Measurements from ENCODE around the gene LRMDA. TPM values are rescaled to one million over a fixed set of nuclear protein-coding genes. Genes with fewer than 3 reads are reported as not detected.
A peak's percentile ranks its signal among the peaks of the same experiment; 100 is the strongest.

The LRMDA gene
- total RNA-seq, 1 experiment from 2014 or later, result not detected

DNA sequence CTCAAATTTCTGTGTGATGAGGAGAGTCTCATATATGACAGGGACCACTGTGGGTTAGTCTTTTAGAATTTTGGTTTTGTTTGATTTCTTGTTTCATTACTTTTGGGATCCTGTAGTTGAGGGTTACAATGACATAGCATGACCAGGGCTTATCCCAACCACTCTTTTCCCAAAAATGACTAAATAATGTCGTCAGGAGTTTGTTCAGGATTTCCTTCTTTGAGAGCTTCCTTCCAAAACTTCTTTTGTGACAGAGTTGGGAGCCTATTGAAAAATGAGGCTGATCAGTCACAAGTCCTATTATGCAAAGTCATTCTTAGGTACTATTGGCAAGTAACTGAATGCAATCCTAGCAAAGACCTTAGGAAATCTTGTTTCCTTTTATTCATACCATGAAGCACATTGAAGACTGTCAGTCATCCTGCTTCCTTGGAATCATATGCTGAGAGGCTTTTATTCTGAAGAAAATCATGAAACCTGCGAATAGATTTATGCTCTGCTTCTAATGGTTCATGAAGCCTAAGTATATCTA, 498.3 kb downstream of the LRMDA start:
- Histone ChIP-seq H3K79me2 (ENCODE audit: low read length) (no peaks in the 10 kb centered on the region), H3K4me2 (ENCODE audit: low read depth, low read length, poor library complexity, severe bottlenecking) (no peak overlapping the region), H3K4me1 (ENCODE audit: low read length) (peaks cover 5% of the 10 kb centered on the region), H4K20me1 (ENCODE audit: insufficient read depth, low read depth, low read length) (no peaks in the 10 kb centered on the region), H3K9ac (ENCODE audit: low read length) (no peak overlapping the region), H3K27ac (ENCODE audit: low read length) (no peak overlapping the region), H3K9me2 (replicated peaks; ENCODE audit: insufficient read depth, low read length) (no peaks in the 10 kb centered on the region), H2AFZ (ENCODE audit: low read length) (no peak overlapping the region), H3K36me3 (ENCODE audit: insufficient read depth, low read length) (no peaks in the 10 kb centered on the region), H3K27me3 (ENCODE audit: low read length) (no peaks in the 10 kb centered on the region), H3K4me3 (ENCODE audit: low read length) (no peak overlapping the region), H3K9me3 (ENCODE audit: low read length) (no peaks in the 10 kb centered on the region)
- no peak for DNase-seq

DNA sequence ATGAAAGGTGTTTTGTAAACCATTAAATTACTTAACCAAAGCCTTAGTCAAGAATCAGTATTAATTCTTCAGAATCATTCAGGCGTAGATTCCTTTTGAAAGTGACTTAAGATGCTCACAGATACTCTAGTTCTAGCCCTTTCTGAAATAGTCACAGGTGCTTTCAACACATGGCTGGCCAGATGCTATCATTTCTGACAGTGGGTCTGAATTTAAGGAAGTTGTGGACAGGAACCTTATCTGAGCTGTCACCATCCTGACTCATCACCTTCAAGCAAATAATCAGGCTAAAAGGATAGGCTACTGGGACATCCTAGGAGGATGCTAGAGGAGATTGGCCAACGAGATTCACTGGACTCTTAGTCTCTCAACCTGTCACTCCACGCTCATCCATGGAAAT, 501.5 kb downstream of the LRMDA start:
- H3K36me3 ChIP-seq (ENCODE audit: insufficient read depth, low read length), result no peaks in the 10 kb centered on the region
- H3K4me2 ChIP-seq (ENCODE audit: low read depth, low read length, poor library complexity, severe bottlenecking), result no peak overlapping the region
- H3K9me3 ChIP-seq (ENCODE audit: low read length), result no peaks in the 10 kb centered on the region
- H3K27ac ChIP-seq (ENCODE audit: low read length), result no peak overlapping the region
- H3K4me1 ChIP-seq (ENCODE audit: low read length), result peaks cover 5% of the 10 kb centered on the region
- H3K4me3 ChIP-seq (ENCODE audit: low read length), result no peak overlapping the region
- H4K20me1 ChIP-seq (ENCODE audit: insufficient read depth, low read depth, low read length), result no peaks in the 10 kb centered on the region
- peak; percentile 44 for DNase-seq
- no peaks in the 10 kb centered on the region for H3K9me2 ChIP-seq (replicated peaks; ENCODE audit: insufficient read depth, low read length)
- no peaks in the 10 kb centered on the region for H3K79me2 ChIP-seq (ENCODE audit: low read length)
- H2AFZ ChIP-seq (ENCODE audit: low read length), result no peak overlapping the region
- H3K9ac ChIP-seq (ENCODE audit: low read length), result no peak overlapping the region
- H3K27me3 ChIP-seq (ENCODE audit: low read length), result no peaks in the 10 kb centered on the region

DNA sequence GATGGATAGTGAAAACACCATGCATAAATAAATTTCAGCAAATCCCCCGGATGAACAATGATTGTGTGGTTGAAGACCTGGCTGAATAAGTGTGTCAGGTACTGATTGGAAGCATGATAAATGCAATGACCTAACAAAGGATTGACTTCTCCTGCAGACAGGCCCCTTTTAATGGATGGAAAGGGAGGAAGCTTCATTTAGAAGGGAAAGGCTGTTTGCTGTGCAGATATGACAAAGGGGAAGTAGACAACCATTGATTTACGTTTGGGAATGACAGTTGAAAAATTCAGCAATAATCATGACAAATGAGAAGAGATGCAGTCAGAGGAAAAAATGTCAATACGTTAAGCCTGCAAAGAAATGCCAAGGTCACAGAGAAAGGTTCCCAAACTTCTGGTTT, 503.8 kb downstream of the LRMDA start:
- H3K9ac ChIP-seq (ENCODE audit: low read length), result no peak overlapping the region
- no peaks in the 10 kb centered on the region for H4K20me1 ChIP-seq (ENCODE audit: insufficient read depth, low read depth, low read length)
- no peak overlapping the region for H3K4me3 ChIP-seq (ENCODE audit: low read length)

GRCh38 chr10:75935650-75936400, 504.4 kb downstream of the LRMDA start:
- Histone ChIP-seq H3K36me3 (ENCODE audit: insufficient read depth, low read length) (no peaks in the 10 kb centered on the region), H3K9me2 (replicated peaks; ENCODE audit: insufficient read depth, low read length) (no peaks in the 10 kb centered on the region), H3K79me2 (ENCODE audit: low read length) (no peaks in the 10 kb centered on the region), H4K20me1 (ENCODE audit: insufficient read depth, low read depth, low read length) (no peaks in the 10 kb centered on the region), H3K27ac (ENCODE audit: low read length) (no peak overlapping the region), H3K27me3 (ENCODE audit: low read length) (no peaks in the 10 kb centered on the region), H3K9me3 (ENCODE audit: low read length) (no peaks in the 10 kb centered on the region), H2AFZ (ENCODE audit: low read length) (no peak overlapping the region), H3K4me2 (ENCODE audit: low read depth, low read length, poor library complexity, severe bottlenecking) (no peak overlapping the region), H3K9ac (ENCODE audit: low read length) (no peak overlapping the region), H3K4me1 (ENCODE audit: low read length) (peaks cover 5% of the 10 kb centered on the region), H3K4me3 (ENCODE audit: low read length) (no peak overlapping the region)
- DNase-seq, result no peak

More for the DNA sequence above, 503.8 kb downstream of the LRMDA start:
- DNase-seq, result no peak
- no peaks in the 10 kb centered on the region for H3K36me3 ChIP-seq (ENCODE audit: insufficient read depth, low read length)
- H3K79me2 ChIP-seq (ENCODE audit: low read length), result no peaks in the 10 kb centered on the region
- H3K9me2 ChIP-seq (replicated peaks; ENCODE audit: insufficient read depth, low read length), result no peaks in the 10 kb centered on the region
- no peak overlapping the region for H3K27ac ChIP-seq (ENCODE audit: low read length)
- no peaks in the 10 kb centered on the region for H3K27me3 ChIP-seq (ENCODE audit: low read length)
- no peak overlapping the region for H2AFZ ChIP-seq (ENCODE audit: low read length)
- H3K9me3 ChIP-seq (ENCODE audit: low read length), result no peaks in the 10 kb centered on the region
- peaks cover 5% of the 10 kb centered on the region for H3K4me1 ChIP-seq (ENCODE audit: low read length)
- H3K4me2 ChIP-seq (ENCODE audit: low read depth, low read length, poor library complexity, severe bottlenecking), result no peak overlapping the region

- Histone ChIP-seq H3K27me3 (ENCODE audit: low read length) (no peaks in the 10 kb centered on the region), H3K9me2 (replicated peaks; ENCODE audit: insufficient read depth, low read length) (no peaks in the 10 kb centered on the region), H3K4me2 (ENCODE audit: low read depth, low read length, poor library complexity, severe bottlenecking) (no peak overlapping the region), H3K79me2 (ENCODE audit: low read length) (no peaks in the 10 kb centered on the region), H2AFZ (ENCODE audit: low read length) (no peak overlapping the region), H3K36me3 (ENCODE audit: insufficient read depth, low read length) (no peaks in the 10 kb centered on the region), H3K9ac (ENCODE audit: low read length) (no peak overlapping the region), H3K27ac (ENCODE audit: low read length) (no peak overlapping the region), H3K9me3 (ENCODE audit: low read length) (no peaks in the 10 kb centered on the region), H3K4me3 (ENCODE audit: low read length) (no peak overlapping the region), H4K20me1 (ENCODE audit: insufficient read depth, low read depth, low read length) (no peaks in the 10 kb centered on the region), H3K4me1 (ENCODE audit: low read length) (peaks cover 5% of the 10 kb centered on the region)
- DNase-seq, result no peak
Measured at GRCh38 chr10:75936841-75937240, 505.4 kb downstream of the LRMDA start.

GRCh38 chr10:75937823-75938222, 506.4 kb downstream of the LRMDA start:
- no peaks in the 10 kb centered on the region for H3K27me3 ChIP-seq (ENCODE audit: low read length)
- no peak for DNase-seq
- no peak overlapping the region for H2AFZ ChIP-seq (ENCODE audit: low read length)
- H3K27ac ChIP-seq (ENCODE audit: low read length), result no peak overlapping the region
- H3K4me3 ChIP-seq (ENCODE audit: low read length), result no peak overlapping the region
- H3K79me2 ChIP-seq (ENCODE audit: low read length), result no peaks in the 10 kb centered on the region
- no peaks in the 10 kb centered on the region for H3K9me3 ChIP-seq (ENCODE audit: low read length)
- H3K36me3 ChIP-seq (ENCODE audit: insufficient read depth, low read length), result no peaks in the 10 kb centered on the region
- peaks cover 4% of the 10 kb centered on the region for H3K4me1 ChIP-seq (ENCODE audit: low read length)
- H3K9ac ChIP-seq (ENCODE audit: low read length), result no peak overlapping the region
- no peaks in the 10 kb centered on the region for H4K20me1 ChIP-seq (ENCODE audit: insufficient read depth, low read depth, low read length)
- no peaks in the 10 kb centered on the region for H3K9me2 ChIP-seq (replicated peaks; ENCODE audit: insufficient read depth, low read length)
- H3K4me2 ChIP-seq (ENCODE audit: low read depth, low read length, poor library complexity, severe bottlenecking), result no peak overlapping the region

DNA sequence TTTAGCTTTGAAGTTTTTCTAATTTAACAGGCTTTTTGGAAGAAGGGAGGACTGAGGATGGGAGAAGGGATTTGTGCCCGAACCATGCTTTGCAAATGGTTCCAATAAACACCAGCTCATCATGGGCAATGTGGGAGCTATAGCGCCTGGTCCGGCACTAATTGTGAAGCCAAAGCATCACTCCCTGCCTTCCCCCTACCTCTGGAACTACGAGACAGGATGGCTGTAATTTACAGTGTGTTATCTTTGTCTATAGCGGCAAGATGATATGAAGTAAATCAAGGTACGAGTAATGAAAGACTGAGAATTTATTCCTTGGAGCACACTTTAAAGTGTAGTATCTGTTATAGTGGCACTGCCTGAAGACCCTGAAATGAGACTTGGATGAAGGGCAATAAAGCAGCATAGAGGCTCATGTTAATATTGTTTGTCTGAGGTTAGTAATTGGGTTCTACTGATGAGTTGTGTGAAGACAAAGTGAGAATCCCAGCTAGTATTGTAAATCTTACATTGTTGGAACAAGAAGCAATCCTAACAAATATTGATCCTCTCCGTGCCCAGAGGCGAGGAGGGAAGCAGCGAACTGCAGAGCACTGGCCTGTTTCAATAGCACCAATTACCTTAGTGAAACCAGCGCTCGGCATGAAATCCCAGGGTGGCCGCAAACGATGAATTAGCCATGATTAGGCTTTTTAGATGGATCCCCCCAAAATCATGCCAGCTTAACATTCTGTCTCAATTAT, 507.1 kb downstream of the LRMDA start:
- Histone ChIP-seq H3K4me3 (ENCODE audit: low read length) (no peak overlapping the region), H3K79me2 (ENCODE audit: low read length) (no peaks in the 10 kb centered on the region), H3K9ac (ENCODE audit: low read length) (no peak overlapping the region), H3K27ac (ENCODE audit: low read length) (no peak overlapping the region), H3K4me1 (ENCODE audit: low read length) (no peaks in the 10 kb centered on the region), H3K9me3 (ENCODE audit: low read length) (no peaks in the 10 kb centered on the region), H4K20me1 (ENCODE audit: insufficient read depth, low read depth, low read length) (no peaks in the 10 kb centered on the region), H3K4me2 (ENCODE audit: low read depth, low read length, poor library complexity, severe bottlenecking) (no peak overlapping the region), H3K36me3 (ENCODE audit: insufficient read depth, low read length) (no peaks in the 10 kb centered on the region), H3K27me3 (ENCODE audit: low read length) (no peaks in the 10 kb centered on the region), H3K9me2 (replicated peaks; ENCODE audit: insufficient read depth, low read length) (no peaks in the 10 kb centered on the region), H2AFZ (ENCODE audit: low read length) (no peak overlapping the region)
- DNase-seq, result no peak

- H3K36me3 ChIP-seq (ENCODE audit: insufficient read depth, low read length), result no peaks in the 10 kb centered on the region
- no peak for DNase-seq
- H3K9ac ChIP-seq (ENCODE audit: low read length), result no peak overlapping the region
- H3K4me3 ChIP-seq (ENCODE audit: low read length), result no peak overlapping the region
- H3K4me2 ChIP-seq (ENCODE audit: low read depth, low read length, poor library complexity, severe bottlenecking), result no peak overlapping the region
- H3K4me1 ChIP-seq (ENCODE audit: low read length), result no peaks in the 10 kb centered on the region
- no peak overlapping the region for H3K27ac ChIP-seq (ENCODE audit: low read length)
- H2AFZ ChIP-seq (ENCODE audit: low read length), result no peak overlapping the region
- H4K20me1 ChIP-seq (ENCODE audit: insufficient read depth, low read depth, low read length), result no peaks in the 10 kb centered on the region
- no peaks in the 10 kb centered on the region for H3K9me2 ChIP-seq (replicated peaks; ENCODE audit: insufficient read depth, low read length)
- H3K27me3 ChIP-seq (ENCODE audit: low read length), result no peaks in the 10 kb centered on the region
- H3K79me2 ChIP-seq (ENCODE audit: low read length), result no peaks in the 10 kb centered on the region
- H3K9me3 ChIP-seq (ENCODE audit: low read length), result no peaks in the 10 kb centered on the region
Measured at GRCh38 chr10:75939541-75939940, 508.1 kb downstream of the LRMDA start.
